HepG2 (cell line): Measurements from ENCODE around the gene XPR1. TPM values are rescaled to one million over a fixed set of nuclear protein-coding genes. Genes with fewer than 3 reads are reported as not detected.

ENCODE experiments used
- AKNA ChIP-seq: sonication (generic); formaldehyde crosslinking; IDR thresholded peaks from 2 replicates; pipeline ENCODE4 v1.4.0; 2020; ENCODE audit warnings: missing genetic modification reagents, borderline replicate concordance
- ELK4 ChIP-seq: sonication (generic); formaldehyde crosslinking; IDR thresholded peaks from 2 replicates; pipeline ENCODE4 v1.9.0; 2021; ENCODE audit warnings: missing genetic modification reagents, borderline replicate concordance
- FOXC1 ChIP-seq: sonication (generic); formaldehyde crosslinking; IDR thresholded peaks from 2 replicates; pipeline ENCODE4 v1.8.0; 2022; ENCODE audit warnings: mild to moderate bottlenecking, missing genetic modification reagents, borderline replicate concordance
- FOXK1 ChIP-seq: sonication (generic); formaldehyde crosslinking; IDR thresholded peaks from 2 replicates; pipeline ENCODE4 v1.4.0; 2020; ENCODE audit warnings: low read depth, missing genetic modification reagents, borderline replicate concordance
- KAT7 ChIP-seq: IDR thresholded peaks from 2 replicates; pipeline ENCODE4 v1.6.1; 2018; ENCODE audit warnings: borderline replicate concordance, missing compliant biosample characterization
- KAT8 ChIP-seq: IDR thresholded peaks from 2 replicates; pipeline ENCODE4 v1.6.1; 2016; ENCODE audit warnings: missing genetic modification reagents, missing compliant biosample characterization
- KLF9 ChIP-seq: IDR thresholded peaks from 2 replicates; pipeline ENCODE4 v1.6.1; 2016; ENCODE audit warnings: low read depth
- TBX2 ChIP-seq: sonication (generic); formaldehyde crosslinking; IDR thresholded peaks from 2 replicates; pipeline ENCODE4 v1.5.0; 2020; ENCODE audit warnings: missing genetic modification reagents, mild to moderate bottlenecking, borderline replicate concordance
- TIGD3 ChIP-seq: sonication (generic); formaldehyde crosslinking; IDR thresholded peaks from 2 replicates; pipeline ENCODE4 v1.5.1; 2020; ENCODE audit warnings: mild to moderate bottlenecking, missing genetic modification reagents, borderline replicate concordance
- ZBTB14 ChIP-seq: sonication (generic); formaldehyde crosslinking; IDR thresholded peaks from 2 replicates; pipeline ENCODE4 v1.4.0; 2020; ENCODE audit warnings: missing genetic modification reagents
- ZNF367 ChIP-seq: sonication (generic); formaldehyde crosslinking; IDR thresholded peaks from 2 replicates; pipeline ENCODE4 v1.4.0; 2020; ENCODE audit warnings: missing genetic modification reagents, borderline replicate concordance
- ZNF615 ChIP-seq: sonication (generic); formaldehyde crosslinking; IDR thresholded peaks from 2 replicates; pipeline ENCODE4 v1.5.0; 2020; ENCODE audit warnings: mild to moderate bottlenecking, missing genetic modification reagents, borderline replicate concordance
- ZNF782 ChIP-seq: sonication (generic); formaldehyde crosslinking; IDR thresholded peaks from 2 replicates; pipeline ENCODE4 v1.4.0; 2020; ENCODE audit warnings: missing genetic modification reagents, mild to moderate bottlenecking, borderline replicate concordance
- polyA plus RNA-seq, 8 experiments: library from polyadenylated mRNA; depleted of rRNA in 3 of 8; stranded (reverse) in 7 of 8; unstranded in 1 of 8; fragments of >200 nt; fragmentation: Illumina TruSeq in 4 of 8; extraction: Trizol in 4 of 8; gene quantifications; 2 replicates each; pipeline versions ENCODE4 v1.2.1 to v1.2.3, GENCODE V29; 2011 to 2016; ENCODE audit warnings: low read depth in 4 of 8, missing spikeins in 1 of 8, mixed read lengths in 1 of 8; ENCODE audit not compliant: insufficient read depth in 1 of 8
- total RNA-seq, 5 experiments: library from RNA; depleted of rRNA; stranded (reverse); fragments of >200 nt; fragmentation: Illumina TruSeq; extraction: Trizol; gene quantifications; 2 replicates each; pipeline ENCODE4 v1.2.3, GENCODE V29; 2016; ENCODE audit warnings: low read depth in 1 of 5
- TF ChIP-seq, protein P1 (sequence below): sonication (generic); formaldehyde crosslinking; conservative IDR thresholded peaks from 2 replicates; pipeline ENCODE4 v1.5.0; 2020; ENCODE audit warnings: missing genetic modification reagents
- TF ChIP-seq, protein P2 (sequence below): sonication (generic); formaldehyde crosslinking; IDR thresholded peaks from 2 replicates; pipeline ENCODE4 v1.4.0; 2020; ENCODE audit warnings: low read depth, mild to moderate bottlenecking, missing genetic modification reagents

XPR1 gene
- total and polyA plus RNA-seq, 2 of the 13 experiments (the other 11 are each of a cell fraction or from before 2014, with no cell fraction given): 22.3 to 23.6 TPM

- TF ChIP-seq, protein P1, sequence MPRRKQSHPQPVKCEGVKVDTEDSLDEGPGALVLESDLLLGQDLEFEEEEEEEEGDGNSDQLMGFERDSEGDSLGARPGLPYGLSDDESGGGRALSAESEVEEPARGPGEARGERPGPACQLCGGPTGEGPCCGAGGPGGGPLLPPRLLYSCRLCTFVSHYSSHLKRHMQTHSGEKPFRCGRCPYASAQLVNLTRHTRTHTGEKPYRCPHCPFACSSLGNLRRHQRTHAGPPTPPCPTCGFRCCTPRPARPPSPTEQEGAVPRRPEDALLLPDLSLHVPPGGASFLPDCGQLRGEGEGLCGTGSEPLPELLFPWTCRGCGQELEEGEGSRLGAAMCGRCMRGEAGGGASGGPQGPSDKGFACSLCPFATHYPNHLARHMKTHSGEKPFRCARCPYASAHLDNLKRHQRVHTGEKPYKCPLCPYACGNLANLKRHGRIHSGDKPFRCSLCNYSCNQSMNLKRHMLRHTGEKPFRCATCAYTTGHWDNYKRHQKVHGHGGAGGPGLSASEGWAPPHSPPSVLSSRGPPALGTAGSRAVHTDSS: no peak
- no peak for TF ChIP-seq ELK4 (CRISPR knock-in tag)
- no peak for TF ChIP-seq ZBTB14 (CRISPR knock-in tag)
- no peak for TF ChIP-seq FOXK1 (CRISPR knock-in tag)
- TF ChIP-seq KLF9 (CRISPR knock-in tag): no peak
- TF ChIP-seq ZNF367: no peak
- no peak for TF ChIP-seq KAT7 (CRISPR knock-in tag)
- no peak for TF ChIP-seq TIGD3 (CRISPR knock-in tag)
- TF ChIP-seq ZNF782: no peak
- TF ChIP-seq KAT8 (CRISPR knock-in tag): no peak
- TF ChIP-seq FOXC1 (CRISPR knock-in tag): no peak
- TF ChIP-seq, protein P2, sequence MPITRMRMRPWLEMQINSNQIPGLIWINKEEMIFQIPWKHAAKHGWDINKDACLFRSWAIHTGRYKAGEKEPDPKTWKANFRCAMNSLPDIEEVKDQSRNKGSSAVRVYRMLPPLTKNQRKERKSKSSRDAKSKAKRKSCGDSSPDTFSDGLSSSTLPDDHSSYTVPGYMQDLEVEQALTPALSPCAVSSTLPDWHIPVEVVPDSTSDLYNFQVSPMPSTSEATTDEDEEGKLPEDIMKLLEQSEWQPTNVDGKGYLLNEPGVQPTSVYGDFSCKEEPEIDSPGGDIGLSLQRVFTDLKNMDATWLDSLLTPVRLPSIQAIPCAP (CRISPR knock-in tag): no peak
- no peak for TF ChIP-seq AKNA (CRISPR knock-in tag)
- no peak for TF ChIP-seq TBX2 (CRISPR knock-in tag)
- no peak for TF ChIP-seq ZNF615 (CRISPR knock-in tag)
Observed at GRCh38 chr1:180927348-180927747, 295.5 kb downstream of the XPR1 start (continued).
